Esophagus squamous epithelium (tissue), 5 donors: Measurements from ENCODE around the gene PLEKHG3. TPM values are rescaled to one million over a fixed set of nuclear protein-coding genes. Genes with fewer than 3 reads are reported as not detected.

ENCODE experiments used
- DNase-seq: peaks from one replicate; lab custom pipeline; 2025; lab: John Stamatoyannopoulos, UW
- H3K27ac ChIP-seq, 4 donors: fragments of 200-600 bp; sonication (generic); one replicate each; pipeline ENCODE4 v1.5.1; 2016 to 2019; ENCODE audit warnings: mild to moderate bottlenecking in 1 of 4
- H3K27me3 ChIP-seq, 4 donors: fragments of 200-600 bp; sonication (generic); 1 replicate in 3 of 4; 2 replicates in 1 of 4; pipeline versions ENCODE4 v1.5.1 to v1.6.0; 2017 to 2021; ENCODE audit warnings: antibody characterized with exemption in 1 of 4
- H3K36me3 ChIP-seq, 3 donors: fragments of 200-600 bp; sonication (generic); one replicate each; pipeline ENCODE4 v1.5.1; 2016 to 2019
- H3K4me1 ChIP-seq, 3 donors: fragments of 200-600 bp; sonication (generic); one replicate each; pipeline ENCODE4 v1.5.1; 2017 to 2019
- H3K4me3 ChIP-seq, 4 donors: fragments of 200-600 bp; sonication (generic); 1 replicate in 3 of 4; 2 replicates in 1 of 4; pipeline ENCODE4 v1.5.1; 2016 to 2019; ENCODE audit warnings: mild to moderate bottlenecking in 2 of 4, moderate library complexity in 1 of 4
- H3K9me3 ChIP-seq, 3 donors: fragments of 200-600 bp; sonication (generic); one replicate each; pipeline ENCODE4 v1.5.1; 2016 to 2019
- CTCF ChIP-seq, 6 experiments: fragments of 450-650 bp in 4 of 6; fragments of 200-600 bp in 2 of 6; sonication (generic) in 2 of 6; IDR thresholded peaks; one replicate each; pipeline ENCODE4 v1.5.1; 2016 to 2019; ENCODE audit warnings: antibody characterized with exemption in 6 of 6, mild to moderate bottlenecking in 4 of 6, moderate library complexity in 4 of 6
- POLR2A ChIP-seq, 4 donors: fragments of 450-650 bp; IDR thresholded peaks; one replicate each; pipeline ENCODE4 v1.6.1; 2017; ENCODE audit warnings: antibody characterized with exemption in 4 of 4, mild to moderate bottlenecking in 4 of 4, moderate library complexity in 3 of 4
- WGBS, 2 donors: methylation state at CpG; one replicate each; pipeline ENCODE4 v1.1.5; 2018; 5-methylcytosine and 5-hydroxymethylcytosine counted together
- intact Hi-C: fragments of 100-400 bp; cut with DNase I; formaldehyde crosslinking; loops from one replicate; pipeline ENCODE4 v1.15.0; 2022
- total RNA-seq, 4 donors: library from RNA; depleted of rRNA; stranded (reverse); fragments of >200 nt; gene quantifications; one replicate each; pipeline ENCODE4 v1.1.0, GENCODE V29; 2016
- donor health status: DM: yes; HTN: yes; CAD: no.

The PLEKHG3 gene
- total RNA-seq, 4 donors from 2014 or later = 44.6 to 87.8 (median 60.8) TPM

- TF ChIP-seq CTCF (IDR thresholded peaks at IDR 0.05) (no peak), POLR2A (IDR thresholded peaks at IDR 0.05) (no peak)
- peak overlapping the region in 1 of 4 donors; percentile 94 for H3K27ac ChIP-seq
- intact Hi-C loops = no loop called here
- H3K36me3 ChIP-seq = peaks cover 40 to 60% (median 50%) of the 10 kb centered on the region in 3 donors
- no peaks in the 10 kb centered on the region for H3K9me3 ChIP-seq
- WGBS, 2 donors = 80 to 93% methylated on average over 2 to 5 of the region's 6 CpGs
- no peak overlapping the region for H3K4me3 ChIP-seq
- no peak for DNase-seq
- H3K27me3 ChIP-seq = no peaks in the 10 kb centered on the region
- H3K4me1 ChIP-seq = peaks cover 30 to 63% (median 43%) of the 10 kb centered on the region in 3 donors
Observed at GRCh38 chr14:64728106-64728505, 23.9 kb downstream of the PLEKHG3 start.

- H3K4me1 ChIP-seq = peaks cover 23 to 59% (median 35%) of the 10 kb centered on the region in 3 donors
- intact Hi-C loops = no loop called here
- H3K27ac ChIP-seq = no peak overlapping the region
- no peaks in the 10 kb centered on the region for H3K27me3 ChIP-seq
- no peaks in the 10 kb centered on the region for H3K9me3 ChIP-seq
- TF ChIP-seq CTCF (IDR thresholded peaks at IDR 0.05) = no peak
- no peak for TF ChIP-seq POLR2A (IDR thresholded peaks at IDR 0.05)
- no peak for DNase-seq
- peaks cover 40 to 67% (median 56%) of the 10 kb centered on the region in 3 donors for H3K36me3 ChIP-seq
- no peak overlapping the region for H3K4me3 ChIP-seq
- WGBS, 2 donors = no CpG with 5 or more reads among the region's 10 CpGs
Observed at GRCh38 chr14:64728856-64729255, 24.6 kb downstream of the PLEKHG3 start.

GRCh38 chr14:64729386-64730060 lies 25.3 kb downstream of the PLEKHG3 start:
- H3K27me3 ChIP-seq = no peaks in the 10 kb centered on the region
- no peak for DNase-seq
- H3K36me3 ChIP-seq = peaks cover 40 to 72% (median 56%) of the 10 kb centered on the region in 3 donors
- H3K4me3 ChIP-seq = no peak overlapping the region
- H3K9me3 ChIP-seq = no peaks in the 10 kb centered on the region
- intact Hi-C loops = no loop called here
- H3K27ac ChIP-seq = peak overlapping the region in 1 of 4 donors; percentile 4
- 57 to 65% methylated on average over 5 of the region's 5 CpGs for WGBS, 2 donors
- H3K4me1 ChIP-seq = peaks cover 16 to 59% (median 29%) of the 10 kb centered on the region in 3 donors
- TF ChIP-seq CTCF (IDR thresholded peaks at IDR 0.05) (no peak), POLR2A (IDR thresholded peaks at IDR 0.05) (no peak)

- Histone ChIP-seq H3K27ac (no peak overlapping the region), H3K27me3 (no peaks in the 10 kb centered on the region), H3K4me1 (peaks cover 11 to 59% (median 23%) of the 10 kb centered on the region in 3 donors), H3K9me3 (no peaks in the 10 kb centered on the region), H3K36me3 (peaks cover 42 to 77% (median 56%) of the 10 kb centered on the region in 3 donors), H3K4me3 (no peak overlapping the region)
- intact Hi-C loops = no loop called here
- no peak for DNase-seq
- TF ChIP-seq POLR2A (IDR thresholded peaks at IDR 0.05) (no peak), CTCF (IDR thresholded peaks at IDR 0.05) (no peak)
- WGBS, 2 donors = 100% methylated on average over 1 of the region's 1 CpG; no CpG with 5 or more reads in 1 of the 2 donors
Observed at GRCh38 chr14:64730061-64730440, 25.8 kb downstream of the PLEKHG3 start.

GRCh38 chr14:64730681-64731080 lies 26.5 kb downstream of the PLEKHG3 start:
- Histone ChIP-seq H3K9me3 (no peaks in the 10 kb centered on the region), H3K27me3 (no peaks in the 10 kb centered on the region), H3K4me1 (peaks cover 5 to 59% (median 17%) of the 10 kb centered on the region in 3 donors), H3K27ac (no peak overlapping the region), H3K4me3 (no peak overlapping the region), H3K36me3 (peaks cover 44 to 83% (median 56%) of the 10 kb centered on the region in 3 donors)
- WGBS, 2 donors = 85% methylated on average over 4 of the region's 12 CpGs; no CpG with 5 or more reads in 1 of the 2 donors
- TF ChIP-seq POLR2A (IDR thresholded peaks at IDR 0.05) (no peak), CTCF (IDR thresholded peaks at IDR 0.05) (no peak)
- intact Hi-C loops = no loop called here
- no peak for DNase-seq
